Measurements from ENCODE around the gene TMED9. TPM values are rescaled to one million over a fixed set of nuclear protein-coding genes. Genes with fewer than 3 reads are reported as not detected.

The TMED9 gene
- total RNA-seq, 1 experiment from 2014 or later = 168 TPM

DNA sequence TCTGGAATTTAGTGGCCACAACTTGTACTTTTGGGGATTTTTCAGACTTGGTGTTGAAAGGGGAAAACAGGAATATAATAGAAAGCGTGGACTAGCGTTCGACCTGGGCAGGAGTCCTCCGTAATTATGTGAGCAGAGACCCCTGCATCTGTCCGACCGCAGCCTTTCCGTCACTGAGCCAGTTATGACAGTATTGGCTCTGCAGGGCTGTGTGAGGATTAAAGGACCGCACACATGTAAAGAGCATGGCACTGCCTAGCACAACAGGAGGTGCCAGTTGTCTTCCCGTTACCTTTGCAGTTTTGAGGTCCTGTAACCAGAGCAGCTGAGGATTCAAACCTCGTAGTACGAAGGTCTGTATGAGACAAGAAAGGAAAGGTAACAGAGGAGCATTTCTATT lies 9.1 kb downstream of the TMED9 start:
- H3K4me2 ChIP-seq = peak overlapping the region; percentile 84
- ChIA-PET POLR2A (ENCODE audit: unreplicated experiment) (no interaction called here), CTCF (no interaction called here)
- intact Hi-C loops (cut with micrococcal nuclease; ENCODE audit: unreplicated experiment) = loop anchor here (10.0 kb wide), 2 partner anchors 464 to 564 kb away; no protein-coding TSS in a partner anchor
- TF ChIP-seq EZH2 (IDR thresholded peaks at IDR 0.05; ENCODE audit: low read depth) (no peak), CTCF (conservative IDR thresholded peaks at IDR 0.05) (no peak)
- no peaks in the 10 kb centered on the region for H4K20me1 ChIP-seq (ENCODE audit: insufficient read depth)
- no peak overlapping the region for H3K27ac ChIP-seq
- H3F3A ChIP-seq (ENCODE audit: insufficient read depth, low read depth) = peaks cover 14% of the 10 kb centered on the region; the same call in 1 of the 2 replicates
- no peak overlapping the region for H2AFZ ChIP-seq
- H3K4me1 ChIP-seq (replicated peaks; ENCODE audit: insufficient read depth) = peaks cover 13% of the 10 kb centered on the region
- H3K4me3 ChIP-seq = peak overlapping the region; percentile 61
- no peaks in the 10 kb centered on the region for H3K9me3 ChIP-seq (ENCODE audit: insufficient read depth, low read depth)
- H3K36me3 ChIP-seq (ENCODE audit: low read depth) = no peaks in the 10 kb centered on the region
- no peaks in the 10 kb centered on the region for H3K27me3 ChIP-seq (ENCODE audit: insufficient read depth, low read depth)
- H3K79me2 ChIP-seq (ENCODE audit: low read depth) = peaks cover 12% of the 10 kb centered on the region; the same call in 1 of the 2 replicates
- no TSS peak for BruUV-seq (replicated peaks)
- H3K9me2 ChIP-seq (ENCODE audit: insufficient read depth) = no peaks in the 10 kb centered on the region
- no peak for DNase-seq

GRCh38 chr5:177601577-177602457 lies 9.8 kb downstream of the TMED9 start:
- ChIA-PET CTCF (no interaction called here), POLR2A (ENCODE audit: unreplicated experiment) (no interaction called here)
- intact Hi-C loops (cut with micrococcal nuclease; ENCODE audit: unreplicated experiment) = loop anchor here (10.0 kb wide), 2 partner anchors 463 to 563 kb away; no protein-coding TSS in a partner anchor
- no peaks in the 10 kb centered on the region for H4K20me1 ChIP-seq (ENCODE audit: insufficient read depth)
- DNase-seq = no peak
- H3K27me3 ChIP-seq (ENCODE audit: insufficient read depth, low read depth) = no peaks in the 10 kb centered on the region
- H2AFZ ChIP-seq = no peak overlapping the region
- peaks cover 13% of the 10 kb centered on the region for H3K4me1 ChIP-seq (replicated peaks; ENCODE audit: insufficient read depth)
- no peak overlapping the region for H3K27ac ChIP-seq
- peaks cover 12% of the 10 kb centered on the region; the same call in 1 of the 2 replicates for H3K79me2 ChIP-seq (ENCODE audit: low read depth)
- peaks cover 14% of the 10 kb centered on the region; the same call in 1 of the 2 replicates for H3F3A ChIP-seq (ENCODE audit: insufficient read depth, low read depth)
- peak overlapping the region; percentile 84; the same call in 1 of the 2 replicates for H3K4me2 ChIP-seq
- no peaks in the 10 kb centered on the region for H3K36me3 ChIP-seq (ENCODE audit: low read depth)
- no peak; the same call in 1 of the 2 replicates for TF ChIP-seq CTCF (conservative IDR thresholded peaks at IDR 0.05)
- no peak for TF ChIP-seq EZH2 (IDR thresholded peaks at IDR 0.05; ENCODE audit: low read depth)
- H3K4me3 ChIP-seq = no peak overlapping the region
- no peaks in the 10 kb centered on the region for H3K9me3 ChIP-seq (ENCODE audit: insufficient read depth, low read depth)
- no peaks in the 10 kb centered on the region for H3K9me2 ChIP-seq (ENCODE audit: insufficient read depth)
- BruUV-seq (replicated peaks) = no TSS peak

- H3K4me1 ChIP-seq (replicated peaks; ENCODE audit: insufficient read depth) = peaks cover 13% of the 10 kb centered on the region
- DNase-seq = no peak
- no peaks in the 10 kb centered on the region for H4K20me1 ChIP-seq (ENCODE audit: insufficient read depth)
- H3K79me2 ChIP-seq (ENCODE audit: low read depth) = peaks cover 12% of the 10 kb centered on the region; the same call in 1 of the 2 replicates
- no peak overlapping the region for H3K4me2 ChIP-seq
- intact Hi-C loops (cut with micrococcal nuclease; ENCODE audit: unreplicated experiment) = loop anchor here (10.0 kb wide), 2 partner anchors 462 to 562 kb away; no protein-coding TSS in a partner anchor
- H3K4me3 ChIP-seq = no peak overlapping the region
- POLR2A ChIA-PET (ENCODE audit: unreplicated experiment) = no interaction called here
- no peak for TF ChIP-seq EZH2 (IDR thresholded peaks at IDR 0.05; ENCODE audit: low read depth)
- TF ChIP-seq CTCF (conservative IDR thresholded peaks at IDR 0.05) = no peak
- no peak overlapping the region for H2AFZ ChIP-seq
- H3K36me3 ChIP-seq (ENCODE audit: low read depth) = no peaks in the 10 kb centered on the region
- no peaks in the 10 kb centered on the region for H3K9me3 ChIP-seq (ENCODE audit: insufficient read depth, low read depth)
- H3K27ac ChIP-seq = no peak overlapping the region
- CTCF ChIA-PET = no interaction called here
- BruUV-seq (replicated peaks) = no TSS peak
- H3K9me2 ChIP-seq (ENCODE audit: insufficient read depth) = no peaks in the 10 kb centered on the region
- peaks cover 12% of the 10 kb centered on the region; the same call in 1 of the 2 replicates for H3F3A ChIP-seq (ENCODE audit: insufficient read depth, low read depth)
- H3K27me3 ChIP-seq (ENCODE audit: insufficient read depth, low read depth) = no peaks in the 10 kb centered on the region
These were observed 10.4 kb downstream of the TMED9 start for GRCh38 chr5:177602458-177602830.
